HG03457 (cell line): ENCODE data around the gene RASGRF2.
"Not testable (repeated sequence)": the region's sequence is repeated elsewhere in the genome, so short reads cannot be mapped to it uniquely, and the experiment has no call there.

Experiments
- ATAC-seq: cut with Tn5 transposase; IDR thresholded peaks from one replicate; pipeline ENCODE4 v1.9.1; 2021; ENCODE audit warnings: moderate number of reproducible peaks; ENCODE audit not compliant: unreplicated experiment

RASGRF2 gene

GRCh38 chr5:80982093-80982492, 21.9 kb downstream of the RASGRF2 start:
- ATAC-seq = no peak

GRCh38 chr5:80985600-80986228, 25.6 kb downstream of the RASGRF2 start:
- ATAC-seq = no peak

DNA sequence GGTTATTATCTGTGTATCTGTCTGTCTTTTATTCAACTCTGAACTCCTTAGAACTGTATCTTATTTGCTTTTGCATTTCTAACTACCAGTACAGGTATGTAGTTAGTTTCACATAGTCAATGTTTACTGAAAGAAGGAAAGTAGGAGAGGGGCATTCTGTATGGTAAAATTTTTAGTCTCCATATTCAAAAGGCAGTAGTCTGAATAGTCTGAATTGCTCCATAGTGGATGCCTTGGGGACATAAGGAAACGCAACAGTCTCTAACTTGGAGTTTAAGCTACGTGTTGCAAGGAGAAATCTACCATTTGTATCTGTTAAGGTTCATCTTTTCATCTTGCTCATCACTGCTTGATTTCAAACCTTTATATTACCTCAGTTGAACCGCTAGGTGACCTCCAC, 26.2 kb downstream of the RASGRF2 start:
- no peak for ATAC-seq

DNA sequence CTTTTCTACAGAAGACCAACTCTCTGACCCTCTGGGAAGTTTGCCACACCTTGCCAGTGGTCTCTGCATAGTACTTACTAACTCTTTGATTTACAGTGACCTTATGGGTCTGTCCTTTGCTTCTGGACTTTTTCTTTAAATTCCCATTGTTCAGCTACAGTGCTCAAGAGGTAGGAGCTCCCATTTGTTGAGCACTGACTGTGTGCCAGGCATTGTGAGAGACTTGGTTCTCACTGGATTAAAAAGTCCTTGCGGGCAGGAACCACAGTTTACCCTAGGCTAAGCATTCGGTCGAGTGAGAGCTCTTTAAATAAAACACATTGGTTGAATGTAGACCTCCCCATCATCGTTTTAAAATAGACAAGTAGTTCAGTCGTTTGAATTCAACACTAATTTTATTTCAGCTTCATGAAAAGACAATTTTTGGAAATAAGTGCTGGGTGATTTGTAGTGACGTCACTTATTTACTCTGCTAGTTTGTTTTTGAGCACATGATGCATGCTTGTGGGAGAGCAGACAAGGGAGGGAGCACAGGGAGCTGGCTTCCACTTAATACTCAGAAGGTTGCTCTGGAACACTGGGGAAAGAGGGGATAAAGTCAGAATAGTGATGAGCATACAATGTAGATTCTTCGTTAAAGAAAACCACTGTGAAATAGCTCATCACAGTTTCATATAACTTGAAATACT, 27.1 kb downstream of the RASGRF2 start:
- no peak for ATAC-seq

- no peak for ATAC-seq
Observed at GRCh38 chr5:80988419-80988935, 28.3 kb downstream of the RASGRF2 start.

DNA sequence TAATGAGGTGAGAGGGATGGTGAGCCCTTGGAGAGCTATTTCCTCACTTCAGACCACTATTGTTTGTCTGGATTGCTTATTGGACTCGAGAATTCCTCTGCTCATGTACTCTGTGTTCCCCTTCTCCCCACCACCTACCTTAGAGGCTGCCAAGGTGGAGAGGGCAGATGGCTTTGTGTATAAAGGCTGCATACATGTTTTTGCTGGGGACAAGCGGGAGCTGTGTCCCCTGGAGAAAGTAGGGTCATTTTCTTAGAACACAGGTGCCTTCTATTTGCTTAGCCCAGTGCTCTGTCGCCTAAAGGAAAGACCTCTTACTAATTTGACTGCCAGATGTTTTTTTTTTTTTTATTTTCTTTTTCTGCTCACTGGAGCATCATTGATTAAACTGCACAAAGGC, 29.7 kb downstream of the RASGRF2 start:
- ATAC-seq = no peak

GRCh38 chr5:80990527-80990926, 30.4 kb downstream of the RASGRF2 start:
- no peak for ATAC-seq

DNA sequence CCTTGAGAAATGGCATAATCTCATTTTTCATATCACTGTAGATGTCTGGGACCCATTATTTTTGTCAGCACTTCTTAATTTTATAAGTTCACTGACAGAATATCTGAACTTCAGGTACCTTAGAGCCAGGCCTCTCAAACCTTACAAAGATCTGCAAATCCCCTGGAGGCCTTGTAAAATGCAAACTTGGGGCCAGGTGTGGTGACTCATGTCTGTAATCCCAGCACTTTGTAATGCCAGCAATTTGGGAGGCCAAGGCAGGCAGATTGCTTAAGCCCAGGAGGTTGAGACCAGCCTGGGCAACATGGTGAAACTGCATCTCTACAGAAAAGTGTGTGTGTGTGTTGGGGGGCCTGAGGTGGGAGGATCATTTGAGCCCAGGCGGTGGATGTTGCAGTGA, 30.8 kb downstream of the RASGRF2 start:
- ATAC-seq = no peak

DNA sequence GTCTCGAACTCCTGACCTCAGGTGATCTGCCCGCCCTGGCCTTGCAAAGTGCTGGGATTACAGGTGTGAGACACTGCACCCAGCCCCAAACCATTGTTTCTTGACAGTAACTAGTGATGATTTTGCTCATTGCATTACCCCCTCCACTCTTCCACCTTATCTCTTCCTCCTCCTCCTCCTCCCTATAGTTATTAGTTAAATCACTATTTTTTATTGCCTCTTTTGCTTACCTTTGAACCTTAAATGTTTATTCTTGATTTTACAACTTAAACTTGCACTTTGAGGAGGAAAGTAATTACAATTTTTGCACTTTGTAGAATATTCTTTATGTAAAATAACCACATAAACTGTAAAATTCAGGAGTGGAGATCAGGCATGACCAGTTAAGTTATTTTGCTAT, 35.7 kb downstream of the RASGRF2 start:
- no peak for ATAC-seq

DNA sequence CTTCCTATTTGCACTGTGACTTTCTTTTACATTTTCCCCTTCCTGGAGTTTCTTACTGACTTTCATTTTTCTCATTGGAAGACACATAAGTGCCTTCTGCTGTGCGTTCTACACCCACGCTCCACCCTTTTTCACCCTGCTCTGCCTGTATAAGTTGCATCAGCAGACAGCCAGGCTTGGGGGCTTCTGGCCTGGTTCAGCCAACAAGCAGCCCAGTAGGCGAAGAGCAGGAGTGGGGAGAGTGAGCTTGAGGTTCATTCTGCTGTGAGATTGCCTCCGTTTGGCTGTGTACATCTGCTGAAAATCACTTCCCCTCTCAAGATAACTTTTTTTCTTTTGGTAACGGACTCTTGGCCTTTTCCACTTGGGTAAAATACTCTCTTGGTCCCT, 38.4 kb downstream of the RASGRF2 start:
- ATAC-seq = no peak

GRCh38 chr5:81003811-81004386, 43.7 kb downstream of the RASGRF2 start:
- ATAC-seq = no peak

DNA sequence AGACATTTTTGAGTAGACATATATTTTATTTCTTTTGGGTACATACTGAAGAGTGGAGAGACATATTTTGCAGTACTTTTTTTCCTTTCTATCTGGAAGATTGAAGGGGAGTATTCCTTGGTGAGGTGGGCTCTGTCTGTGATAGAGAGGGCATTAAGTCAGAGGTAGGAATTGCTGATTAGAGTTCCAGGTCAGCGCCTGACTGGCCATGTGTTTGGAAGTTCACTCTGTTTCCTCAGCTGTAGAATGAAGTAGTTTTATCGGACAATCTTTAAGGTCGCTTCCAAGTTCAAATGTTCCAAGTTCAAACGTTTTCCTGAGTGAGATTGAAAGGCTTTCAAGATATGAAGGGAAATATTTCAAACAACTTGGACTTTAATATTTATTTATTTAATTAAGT, 45.5 kb downstream of the RASGRF2 start:
- ATAC-seq = no peak

DNA sequence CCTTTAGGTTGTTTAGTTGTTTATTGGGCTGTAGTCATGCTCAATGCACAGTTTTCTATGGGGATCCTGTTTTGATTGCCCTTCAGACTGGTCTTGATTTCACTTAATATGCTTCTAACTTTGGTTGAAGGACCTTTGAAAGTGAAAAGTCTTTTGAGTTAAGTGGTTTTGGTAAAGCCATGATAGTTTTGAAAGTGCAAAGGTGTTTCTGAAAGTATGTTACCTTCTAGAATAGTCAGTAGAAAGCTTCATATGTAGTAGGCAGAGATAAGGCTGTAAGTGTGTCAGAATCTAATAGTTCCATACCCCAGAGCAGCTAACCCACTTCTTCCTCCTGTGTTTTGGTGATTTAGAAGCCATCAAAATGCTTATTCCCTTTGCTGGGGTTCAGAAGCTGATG, 46.1 kb downstream of the RASGRF2 start:
- ATAC-seq = no peak

GRCh38 chr5:81006947-81007636, 46.9 kb downstream of the RASGRF2 start:
- ATAC-seq = no peak

- no peak for ATAC-seq
Observed at GRCh38 chr5:81007637-81008027, 47.5 kb downstream of the RASGRF2 start.

DNA sequence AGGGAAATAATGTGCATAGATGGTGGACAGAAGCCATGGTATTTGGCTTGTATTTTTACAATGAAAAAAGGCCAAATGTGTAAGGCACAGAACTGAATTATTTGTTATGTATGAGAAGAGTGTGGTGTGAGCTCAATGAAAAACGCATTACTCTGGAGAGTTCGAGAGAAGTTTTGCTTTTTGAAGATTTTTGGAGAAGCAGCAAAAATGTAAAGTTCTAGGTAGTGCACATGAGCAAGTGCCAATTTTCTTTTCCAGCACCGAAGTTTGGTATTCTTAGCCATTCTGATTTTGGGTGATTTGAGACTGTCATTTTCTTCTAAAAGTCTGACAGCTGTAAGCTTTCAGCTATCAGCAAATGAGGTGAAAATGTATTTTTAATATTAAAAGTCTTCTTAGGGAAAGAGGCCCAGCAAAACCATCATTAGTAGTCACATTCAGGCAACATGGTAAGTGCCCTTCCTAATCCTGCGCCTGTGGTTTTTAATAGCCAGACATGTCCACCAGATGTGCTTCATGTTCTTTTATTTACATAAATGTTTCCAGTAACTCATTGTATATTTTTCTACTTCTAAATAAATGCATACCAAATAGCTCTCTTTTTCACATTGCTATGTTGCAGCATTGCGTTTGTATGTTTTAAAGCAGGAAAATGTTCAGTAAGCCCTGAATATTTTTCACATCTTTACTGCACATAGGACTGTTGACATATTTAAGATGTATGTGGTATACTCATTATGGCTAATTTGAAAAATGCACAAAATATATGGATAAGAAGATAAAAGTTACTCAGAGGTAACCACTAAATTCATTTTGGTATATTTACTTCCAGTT, 50.4 kb downstream of the RASGRF2 start:
- ATAC-seq = no peak

DNA sequence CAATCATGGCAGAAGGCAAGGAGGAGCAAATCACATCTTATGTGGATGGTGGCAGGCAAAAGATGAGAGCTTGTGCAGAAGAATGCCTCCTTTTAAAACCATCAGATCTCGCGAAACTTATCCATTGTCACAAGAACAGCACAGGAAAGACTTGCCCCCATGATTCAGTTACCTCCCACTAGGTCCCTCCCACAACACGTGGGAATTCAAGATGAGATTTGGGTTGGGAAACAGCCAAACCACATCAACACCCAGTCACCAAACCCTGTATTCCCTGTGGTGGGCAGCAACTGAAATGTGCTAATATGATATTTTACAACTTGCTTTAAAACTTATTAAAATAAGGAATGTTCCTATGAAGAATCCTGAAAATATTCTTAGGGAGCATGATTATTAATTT, 54.2 kb downstream of the RASGRF2 start:
- ATAC-seq = no peak

- ATAC-seq = no peak
Observed at GRCh38 chr5:81016116-81016515, 56.0 kb downstream of the RASGRF2 start.

- ATAC-seq = no peak
Observed at GRCh38 chr5:81017320-81017719, 57.2 kb downstream of the RASGRF2 start.

- ATAC-seq = not testable (repeated sequence)
Observed at GRCh38 chr5:81018608-81019007, 58.4 kb downstream of the RASGRF2 start.

DNA sequence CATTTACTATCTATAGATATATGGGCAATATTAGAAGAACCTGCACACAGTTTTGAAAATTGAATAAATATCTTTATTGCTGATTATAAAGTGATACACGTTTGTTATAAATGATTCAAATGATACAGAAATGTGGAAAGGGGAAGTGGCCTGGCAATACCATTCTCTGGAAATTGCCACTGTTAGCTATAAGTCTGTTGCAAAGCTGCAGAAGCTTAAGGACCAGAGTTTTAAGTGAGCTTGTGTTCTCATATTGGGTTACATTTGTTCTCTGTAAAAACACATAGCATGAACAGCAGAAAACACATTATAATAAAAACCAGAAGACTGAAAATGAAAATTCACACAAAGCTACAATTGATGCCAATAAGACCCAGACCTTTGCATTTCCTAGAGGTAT, 59.6 kb downstream of the RASGRF2 start:
- no peak for ATAC-seq
